ENCODE results near the gene DEAF1. TPM values are rescaled to one million over a fixed set of nuclear protein-coding genes. Genes with fewer than 3 reads are reported as not detected.
A peak's percentile ranks its signal among the peaks of the same experiment; 100 is the strongest.
"Not testable (repeated sequence)": the region's sequence is repeated elsewhere in the genome, so short reads cannot be mapped to it uniquely, and the experiment has no call there.

DEAF1 gene
- total and polyA plus RNA-seq, 2 of the 13 experiments (the other 11 are each of a cell fraction or from before 2014, with no cell fraction given), result 22.3 to 29.6 TPM

GRCh38 chr11:737366-737765 is 42.3 kb upstream of the DEAF1 start (continued):
- TF ChIP-seq DMTF1 (CRISPR knock-in tag; IDR thresholded peaks at IDR 0.05), result no peak
- TF ChIP-seq, protein P1, sequence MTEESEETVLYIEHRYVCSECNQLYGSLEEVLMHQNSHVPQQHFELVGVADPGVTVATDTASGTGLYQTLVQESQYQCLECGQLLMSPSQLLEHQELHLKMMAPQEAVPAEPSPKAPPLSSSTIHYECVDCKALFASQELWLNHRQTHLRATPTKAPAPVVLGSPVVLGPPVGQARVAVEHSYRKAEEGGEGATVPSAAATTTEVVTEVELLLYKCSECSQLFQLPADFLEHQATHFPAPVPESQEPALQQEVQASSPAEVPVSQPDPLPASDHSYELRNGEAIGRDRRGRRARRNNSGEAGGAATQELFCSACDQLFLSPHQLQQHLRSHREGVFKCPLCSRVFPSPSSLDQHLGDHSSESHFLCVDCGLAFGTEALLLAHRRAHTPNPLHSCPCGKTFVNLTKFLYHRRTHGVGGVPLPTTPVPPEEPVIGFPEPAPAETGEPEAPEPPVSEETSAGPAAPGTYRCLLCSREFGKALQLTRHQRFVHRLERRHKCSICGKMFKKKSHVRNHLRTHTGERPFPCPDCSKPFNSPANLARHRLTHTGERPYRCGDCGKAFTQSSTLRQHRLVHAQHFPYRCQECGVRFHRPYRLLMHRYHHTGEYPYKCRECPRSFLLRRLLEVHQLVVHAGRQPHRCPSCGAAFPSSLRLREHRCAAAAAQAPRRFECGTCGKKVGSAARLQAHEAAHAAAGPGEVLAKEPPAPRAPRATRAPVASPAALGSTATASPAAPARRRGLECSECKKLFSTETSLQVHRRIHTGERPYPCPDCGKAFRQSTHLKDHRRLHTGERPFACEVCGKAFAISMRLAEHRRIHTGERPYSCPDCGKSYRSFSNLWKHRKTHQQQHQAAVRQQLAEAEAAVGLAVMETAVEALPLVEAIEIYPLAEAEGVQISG (CRISPR knock-in tag; IDR thresholded peaks at IDR 0.05), result 0 out of 2 replicates have a peak, but pooled peaks have one; percentile 28
- TF ChIP-seq, protein P2, sequence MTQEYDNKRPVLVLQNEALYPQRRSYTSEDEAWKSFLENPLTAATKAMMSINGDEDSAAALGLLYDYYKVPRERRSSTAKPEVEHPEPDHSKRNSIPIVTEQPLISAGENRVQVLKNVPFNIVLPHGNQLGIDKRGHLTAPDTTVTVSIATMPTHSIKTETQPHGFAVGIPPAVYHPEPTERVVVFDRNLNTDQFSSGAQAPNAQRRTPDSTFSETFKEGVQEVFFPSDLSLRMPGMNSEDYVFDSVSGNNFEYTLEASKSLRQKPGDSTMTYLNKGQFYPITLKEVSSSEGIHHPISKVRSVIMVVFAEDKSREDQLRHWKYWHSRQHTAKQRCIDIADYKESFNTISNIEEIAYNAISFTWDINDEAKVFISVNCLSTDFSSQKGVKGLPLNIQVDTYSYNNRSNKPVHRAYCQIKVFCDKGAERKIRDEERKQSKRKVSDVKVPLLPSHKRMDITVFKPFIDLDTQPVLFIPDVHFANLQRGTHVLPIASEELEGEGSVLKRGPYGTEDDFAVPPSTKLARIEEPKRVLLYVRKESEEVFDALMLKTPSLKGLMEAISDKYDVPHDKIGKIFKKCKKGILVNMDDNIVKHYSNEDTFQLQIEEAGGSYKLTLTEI (CRISPR knock-in tag; conservative IDR thresholded peaks at IDR 0.05), result no peak

DNA sequence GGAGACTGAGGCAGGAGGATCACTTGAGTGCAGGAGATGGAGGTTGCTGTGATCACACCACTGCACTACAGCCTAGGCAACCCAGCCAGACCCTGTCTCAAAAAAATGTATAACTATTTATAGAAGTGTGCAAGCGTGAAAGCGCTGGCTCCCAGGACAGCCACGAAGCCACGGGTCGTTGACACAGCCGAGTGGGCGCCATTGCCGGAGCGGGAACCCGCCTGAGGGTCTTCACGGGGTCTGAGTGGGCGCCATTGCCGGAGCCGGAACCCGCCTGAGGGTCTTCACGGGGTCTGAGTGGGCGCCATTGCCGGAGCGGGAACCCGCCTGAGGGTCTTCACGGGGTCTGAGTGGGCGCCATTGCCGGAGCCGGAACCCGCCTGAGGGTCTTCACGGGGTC is 39.5 kb upstream of the DEAF1 start:
- BruUV-seq (replicated peaks); FAIRE-seq; in situ Hi-C loops (cut with HindIII; ENCODE audit: extremely low pct_ligation_motif_present, low pct_unique_long_range_greater_than_20kb): not testable (repeated sequence)

More for the DNA sequence above, 39.5 kb upstream of the DEAF1 start:
- POLR2A ChIA-PET; H3K9me3 ChIP-seq (ENCODE audit: low read length); H3K27ac ChIP-seq (ENCODE audit: extremely low read length, insufficient read depth, low read length); H3K79me2 ChIP-seq (ENCODE audit: insufficient read depth, low read length); intact Hi-C loops (cut with micrococcal nuclease; ENCODE audit: unreplicated experiment); CTCF ChIA-PET (ENCODE audit: low intra/inter-chr PET ratio, low total read pairs); H4K20me1 ChIP-seq (ENCODE audit: insufficient read depth, low read length); H3K9ac ChIP-seq (ENCODE audit: insufficient read depth, low read depth, low read length); H3K4me3 ChIP-seq (replicated peaks in 1 of 3; ENCODE audit: insufficient read depth in 1 of 3, low read depth in 2 of 3, low read length in 3 of 3); ATAC-seq; H3K4me2 ChIP-seq (ENCODE audit: low read depth, low read length); H3K36me3 ChIP-seq (replicated peaks in 1 of 2; ENCODE audit: control insufficient read depth in 1 of 2, insufficient read depth in 2 of 2, low read length in 2 of 2); H2AFZ ChIP-seq (ENCODE audit: low read length); DNase-seq (ENCODE audit: low spot score): not testable (repeated sequence)
- Histone ChIP-seq H3K4me1 (ENCODE audit: insufficient read depth, low read length) (peaks cover 44% of the 10 kb centered on the region), H3K27me3 (ENCODE audit: control insufficient read depth in 1 of 2, insufficient read depth in 2 of 2, low read length in 2 of 2) (peaks cover 3 to 17% of the 10 kb centered on the region in 2 experiments)
- 80% methylated on average over 3 of the region's 26 CpGs for WGBS (ENCODE audit: low lambda C conversion rate)
